Measurements from ENCODE around the gene TSPO. TPM values are rescaled to one million over a fixed set of nuclear protein-coding genes. Genes with fewer than 3 reads are reported as not detected.

The TSPO gene
- total and polyA plus RNA-seq, 11 donors, result 69.0 to 335 (median 125) TPM

- ATAC-seq (no peak), DNase-seq (no peak)
- Histone ChIP-seq H3K27me3 (peaks cover 0 to 6% (median 0%) of the 10 kb centered on the region in 9 donors), H3K4me1 (peaks cover 0 to 14% (median 0%) of the 10 kb centered on the region in 12 donors), H3K27ac (no peak overlapping the region), H3K9me3 (no peaks in the 10 kb centered on the region), H3K36me3 (no peaks in the 10 kb centered on the region), H3K4me3 (no peak overlapping the region)
- intact Hi-C loops (cut with DNase I), result no loop called here
- WGBS, 4 donors, result 71 to 84% (median 76%) methylated on average over 4 to 7 of the region's 7 CpGs
- TF ChIP-seq, protein P1, sequence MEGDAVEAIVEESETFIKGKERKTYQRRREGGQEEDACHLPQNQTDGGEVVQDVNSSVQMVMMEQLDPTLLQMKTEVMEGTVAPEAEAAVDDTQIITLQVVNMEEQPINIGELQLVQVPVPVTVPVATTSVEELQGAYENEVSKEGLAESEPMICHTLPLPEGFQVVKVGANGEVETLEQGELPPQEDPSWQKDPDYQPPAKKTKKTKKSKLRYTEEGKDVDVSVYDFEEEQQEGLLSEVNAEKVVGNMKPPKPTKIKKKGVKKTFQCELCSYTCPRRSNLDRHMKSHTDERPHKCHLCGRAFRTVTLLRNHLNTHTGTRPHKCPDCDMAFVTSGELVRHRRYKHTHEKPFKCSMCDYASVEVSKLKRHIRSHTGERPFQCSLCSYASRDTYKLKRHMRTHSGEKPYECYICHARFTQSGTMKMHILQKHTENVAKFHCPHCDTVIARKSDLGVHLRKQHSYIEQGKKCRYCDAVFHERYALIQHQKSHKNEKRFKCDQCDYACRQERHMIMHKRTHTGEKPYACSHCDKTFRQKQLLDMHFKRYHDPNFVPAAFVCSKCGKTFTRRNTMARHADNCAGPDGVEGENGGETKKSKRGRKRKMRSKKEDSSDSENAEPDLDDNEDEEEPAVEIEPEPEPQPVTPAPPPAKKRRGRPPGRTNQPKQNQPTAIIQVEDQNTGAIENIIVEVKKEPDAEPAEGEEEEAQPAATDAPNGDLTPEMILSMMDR (IDR thresholded peaks at IDR 0.05), result no peak
- TF ChIP-seq POLR2A (IDR thresholded peaks at IDR 0.05), result no peak
These were observed 32.4 kb upstream of the TSPO start for GRCh38 chr22:43118953-43119458.

GRCh38 chr22:43126501-43127165 lies 24.7 kb upstream of the TSPO start:
- H3K27ac ChIP-seq, result no peak overlapping the region
- no peak for TF ChIP-seq POLR2A (IDR thresholded peaks at IDR 0.05)
- TF ChIP-seq, protein P1 (IDR thresholded peaks at IDR 0.05), result no peak
- peaks cover 0 to 16% (median 5%) of the 10 kb centered on the region in 12 donors for H3K4me1 ChIP-seq
- no peaks in the 10 kb centered on the region for H3K9me3 ChIP-seq
- H3K4me3 ChIP-seq, result no peak overlapping the region
- H3K27me3 ChIP-seq, result no peaks in the 10 kb centered on the region
- H3K36me3 ChIP-seq, result peaks cover 0 to 4% (median 0%) of the 10 kb centered on the region in 9 donors
- DNase-seq (no peak), ATAC-seq (peak in 2 of 4 donors; percentile 13 to 24)
- intact Hi-C loops (cut with DNase I), result no loop called here
- WGBS, 4 donors, result 55 to 62% (median 59%) methylated on average over 4 to 5 of the region's 5 CpGs

- intact Hi-C loops (cut with DNase I), result no loop called here
- Histone ChIP-seq H3K27ac (no peak overlapping the region), H3K27me3 (no peaks in the 10 kb centered on the region), H3K4me1 (peaks cover 0 to 20% (median 9%) of the 10 kb centered on the region in 12 donors), H3K4me3 (no peak overlapping the region), H3K36me3 (peaks cover 0 to 10% (median under 1%) of the 10 kb centered on the region in 9 donors), H3K9me3 (no peaks in the 10 kb centered on the region)
- no peak for ATAC-seq
- no peak for TF ChIP-seq POLR2A (IDR thresholded peaks at IDR 0.05)
- TF ChIP-seq, protein P1 (IDR thresholded peaks at IDR 0.05), result no peak
- 90 to 91% (median 90%) methylated on average over 13 to 17 of the region's 17 CpGs for WGBS, 4 donors
- DNase-seq, result no peak
These were observed 24.0 kb upstream of the TSPO start for GRCh38 chr22:43127166-43127908.

GRCh38 chr22:43128116-43128515 lies 23.2 kb upstream of the TSPO start:
- Histone ChIP-seq H3K36me3 (peaks cover 0 to 17% (median 9%) of the 10 kb centered on the region in 9 donors), H3K9me3 (no peaks in the 10 kb centered on the region), H3K27me3 (no peaks in the 10 kb centered on the region), H3K4me3 (no peak overlapping the region), H3K27ac (no peak overlapping the region), H3K4me1 (peaks cover 0 to 21% (median 9%) of the 10 kb centered on the region in 12 donors)
- DNase-seq (no peak), ATAC-seq (no peak)
- no peak for TF ChIP-seq POLR2A (IDR thresholded peaks at IDR 0.05)
- TF ChIP-seq, protein P1 (IDR thresholded peaks at IDR 0.05), result no peak
- 64 to 75% (median 69%) methylated on average over 13 of the region's 13 CpGs for WGBS, 4 donors
- intact Hi-C loops (cut with DNase I), result no loop called here

Measured in heart left ventricle (tissue), 16 donors.